ENCODE results near the gene SART3.
"Not testable (repeated sequence)": the region's sequence is repeated elsewhere in the genome, so short reads cannot be mapped to it uniquely, and the experiment has no call there.

DNA sequence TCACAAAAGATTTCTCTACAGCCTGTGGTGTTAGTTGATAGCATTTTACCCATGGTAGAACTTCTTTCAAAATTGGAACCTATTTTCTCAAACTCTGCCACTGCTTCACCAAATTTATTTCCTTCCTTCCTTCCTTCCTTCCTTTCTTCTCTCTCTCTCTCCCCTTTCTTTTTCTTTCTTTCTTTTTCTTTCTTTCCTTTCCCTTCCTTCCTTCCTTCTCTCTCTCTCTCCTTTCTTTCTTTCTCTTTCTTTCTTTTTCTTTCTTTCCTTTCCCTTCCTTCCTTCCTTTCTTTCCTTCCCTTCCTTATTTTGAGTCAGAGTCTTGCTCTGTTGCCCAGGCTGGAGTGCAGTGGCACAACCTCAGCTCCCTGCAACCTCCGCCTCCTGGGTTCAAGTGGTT, 13.3 kb upstream of the SART3 start:
- TF ChIP-seq, protein P1, sequence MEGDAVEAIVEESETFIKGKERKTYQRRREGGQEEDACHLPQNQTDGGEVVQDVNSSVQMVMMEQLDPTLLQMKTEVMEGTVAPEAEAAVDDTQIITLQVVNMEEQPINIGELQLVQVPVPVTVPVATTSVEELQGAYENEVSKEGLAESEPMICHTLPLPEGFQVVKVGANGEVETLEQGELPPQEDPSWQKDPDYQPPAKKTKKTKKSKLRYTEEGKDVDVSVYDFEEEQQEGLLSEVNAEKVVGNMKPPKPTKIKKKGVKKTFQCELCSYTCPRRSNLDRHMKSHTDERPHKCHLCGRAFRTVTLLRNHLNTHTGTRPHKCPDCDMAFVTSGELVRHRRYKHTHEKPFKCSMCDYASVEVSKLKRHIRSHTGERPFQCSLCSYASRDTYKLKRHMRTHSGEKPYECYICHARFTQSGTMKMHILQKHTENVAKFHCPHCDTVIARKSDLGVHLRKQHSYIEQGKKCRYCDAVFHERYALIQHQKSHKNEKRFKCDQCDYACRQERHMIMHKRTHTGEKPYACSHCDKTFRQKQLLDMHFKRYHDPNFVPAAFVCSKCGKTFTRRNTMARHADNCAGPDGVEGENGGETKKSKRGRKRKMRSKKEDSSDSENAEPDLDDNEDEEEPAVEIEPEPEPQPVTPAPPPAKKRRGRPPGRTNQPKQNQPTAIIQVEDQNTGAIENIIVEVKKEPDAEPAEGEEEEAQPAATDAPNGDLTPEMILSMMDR (conservative IDR thresholded peaks at IDR 0.05 in 1 of 2, IDR thresholded peaks at IDR 0.05 in 1 of 2; ENCODE audit: extremely low read depth in 1 of 2, insufficient read depth in 1 of 2, low read depth in 1 of 2, low read length in 2 of 2): not testable (repeated sequence)
- TF ChIP-seq EZH2 (IDR thresholded peaks at IDR 0.05; ENCODE audit: borderline replicate concordance, low read length): not testable (repeated sequence)
